Thoracic aorta (tissue), 2 donors: ENCODE data around the gene NANOS2. TPM values are rescaled to one million over a fixed set of nuclear protein-coding genes. Genes with fewer than 3 reads are reported as not detected.

Experiments used
- ATAC-seq: fragments of 150-250 bp; one replicate; pipeline ENCODE4 v1.8.0; 2017; ENCODE audit warnings: low read depth; ENCODE audit not compliant: insufficient number of reproducible peaks, low FRiP score
- DNase-seq: peaks from one replicate; pipeline ENCODE4 v3.0.0-alpha.2; 2020; ENCODE audit warnings: low spot score
- H3K27ac ChIP-seq, 2 donors: fragments of 200-600 bp; sonication (generic); 1 replicate in 1 of 2; 2 replicates in 1 of 2; pipeline ENCODE4 v1.5.1; 2016; ENCODE audit warnings: mild to moderate bottlenecking in 2 of 2, moderate library complexity in 2 of 2
- H3K27me3 ChIP-seq: fragments of 200-600 bp; sonication (generic); replicated peaks from 2 replicates; pipeline ENCODE4 v1.6.0; 2016; ENCODE audit warnings: mild to moderate bottlenecking; ENCODE audit not compliant: insufficient read depth
- H3K36me3 ChIP-seq: fragments of 200-600 bp; sonication (generic); one replicate; pipeline ENCODE4 v1.5.1; 2016
- H3K4me1 ChIP-seq, 2 donors: fragments of 200-600 bp; sonication (generic); 1 replicate in 1 of 2; 2 replicates in 1 of 2; pipeline versions ENCODE4 v1.5.1 to v1.6.0; 2016; ENCODE audit warnings: low read depth in 2 of 2, mild to moderate bottlenecking in 1 of 2; ENCODE audit not compliant: control insufficient read depth in 1 of 2
- H3K4me3 ChIP-seq: fragments of 200-600 bp; sonication (generic); 2 replicates; pipeline ENCODE4 v1.5.1; 2016; ENCODE audit warnings: mild to moderate bottlenecking
- H3K9me3 ChIP-seq: fragments of 200-600 bp; sonication (generic); 2 replicates; pipeline ENCODE4 v1.5.1; 2016
- total RNA-seq, 2 donors: library from RNA; depleted of rRNA; stranded (reverse); fragments of >200 nt; gene quantifications; one replicate each; pipeline versions ENCODE4 v1.1.0 to v1.2.3, GENCODE V29; 2016
- TF ChIP-seq, protein P1 (sequence below): fragments of 200-600 bp; sonication (generic); IDR thresholded peaks from one replicate; pipeline ENCODE4 v1.5.1; 2019; ENCODE audit warnings: antibody characterized with exemption

Gene NANOS2
- total RNA-seq, 2 donors from 2014 or later: not detected

DNA sequence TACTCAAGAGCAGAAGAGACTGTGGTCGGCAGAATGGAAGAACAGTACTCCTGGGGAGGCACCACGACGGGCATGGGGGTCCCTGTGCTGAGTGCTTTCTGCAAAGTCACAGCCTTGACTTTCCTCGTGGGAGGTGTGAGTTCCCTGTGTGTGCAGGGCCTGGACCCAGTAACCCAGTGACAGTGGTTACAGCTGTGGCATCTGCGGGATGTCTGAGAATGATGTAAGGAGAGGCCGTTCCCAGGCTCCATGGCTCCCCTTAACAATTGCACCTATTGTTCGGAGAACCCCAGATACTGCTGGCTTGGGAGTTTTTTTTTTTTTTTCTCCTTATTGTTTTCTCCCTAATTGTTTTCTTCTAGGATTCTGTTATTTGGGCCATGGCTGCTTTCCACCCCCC lies 5.1 kb upstream of the NANOS2 start:
- H3K9me3 ChIP-seq: no peaks in the 10 kb centered on the region
- no peak for ATAC-seq
- no peaks in the 10 kb centered on the region for H3K27me3 ChIP-seq

DNA sequence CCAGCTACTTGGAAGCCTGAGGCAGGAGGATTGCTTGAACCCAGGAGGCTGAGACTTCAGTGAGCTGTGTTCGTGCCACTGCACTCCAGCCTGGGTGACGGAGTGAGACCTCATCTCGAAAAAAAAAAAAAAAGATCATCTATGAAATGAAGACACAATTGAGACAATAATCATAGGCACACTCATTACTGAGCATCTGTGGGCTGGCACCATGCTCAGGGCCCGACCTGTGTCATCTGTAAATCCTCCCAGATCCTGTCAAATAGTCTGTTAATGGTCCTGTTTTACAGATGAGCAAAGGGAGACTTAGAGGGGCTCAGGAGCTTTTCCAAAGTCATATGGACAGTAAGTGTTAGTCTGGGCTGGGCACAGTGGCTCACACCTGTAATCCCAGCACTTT lies 4.1 kb upstream of the NANOS2 start:
- Histone ChIP-seq H3K4me3 (no peak overlapping the region), H3K9me3 (no peaks in the 10 kb centered on the region), H3K27ac (no peak overlapping the region), H3K27me3 (no peaks in the 10 kb centered on the region), H3K4me1 (no peaks in the 10 kb centered on the region), H3K36me3 (no peaks in the 10 kb centered on the region)
- TF ChIP-seq, protein P1, sequence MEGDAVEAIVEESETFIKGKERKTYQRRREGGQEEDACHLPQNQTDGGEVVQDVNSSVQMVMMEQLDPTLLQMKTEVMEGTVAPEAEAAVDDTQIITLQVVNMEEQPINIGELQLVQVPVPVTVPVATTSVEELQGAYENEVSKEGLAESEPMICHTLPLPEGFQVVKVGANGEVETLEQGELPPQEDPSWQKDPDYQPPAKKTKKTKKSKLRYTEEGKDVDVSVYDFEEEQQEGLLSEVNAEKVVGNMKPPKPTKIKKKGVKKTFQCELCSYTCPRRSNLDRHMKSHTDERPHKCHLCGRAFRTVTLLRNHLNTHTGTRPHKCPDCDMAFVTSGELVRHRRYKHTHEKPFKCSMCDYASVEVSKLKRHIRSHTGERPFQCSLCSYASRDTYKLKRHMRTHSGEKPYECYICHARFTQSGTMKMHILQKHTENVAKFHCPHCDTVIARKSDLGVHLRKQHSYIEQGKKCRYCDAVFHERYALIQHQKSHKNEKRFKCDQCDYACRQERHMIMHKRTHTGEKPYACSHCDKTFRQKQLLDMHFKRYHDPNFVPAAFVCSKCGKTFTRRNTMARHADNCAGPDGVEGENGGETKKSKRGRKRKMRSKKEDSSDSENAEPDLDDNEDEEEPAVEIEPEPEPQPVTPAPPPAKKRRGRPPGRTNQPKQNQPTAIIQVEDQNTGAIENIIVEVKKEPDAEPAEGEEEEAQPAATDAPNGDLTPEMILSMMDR: no peak
- no peak for ATAC-seq
- no peak for DNase-seq

More for the DNA sequence above, 5.1 kb upstream of the NANOS2 start:
- TF ChIP-seq, protein P1: no peak
- Histone ChIP-seq H3K4me3 (no peak overlapping the region), H3K4me1 (no peaks in the 10 kb centered on the region), H3K27ac (no peak overlapping the region), H3K36me3 (no peaks in the 10 kb centered on the region)
- no peak for DNase-seq

DNA sequence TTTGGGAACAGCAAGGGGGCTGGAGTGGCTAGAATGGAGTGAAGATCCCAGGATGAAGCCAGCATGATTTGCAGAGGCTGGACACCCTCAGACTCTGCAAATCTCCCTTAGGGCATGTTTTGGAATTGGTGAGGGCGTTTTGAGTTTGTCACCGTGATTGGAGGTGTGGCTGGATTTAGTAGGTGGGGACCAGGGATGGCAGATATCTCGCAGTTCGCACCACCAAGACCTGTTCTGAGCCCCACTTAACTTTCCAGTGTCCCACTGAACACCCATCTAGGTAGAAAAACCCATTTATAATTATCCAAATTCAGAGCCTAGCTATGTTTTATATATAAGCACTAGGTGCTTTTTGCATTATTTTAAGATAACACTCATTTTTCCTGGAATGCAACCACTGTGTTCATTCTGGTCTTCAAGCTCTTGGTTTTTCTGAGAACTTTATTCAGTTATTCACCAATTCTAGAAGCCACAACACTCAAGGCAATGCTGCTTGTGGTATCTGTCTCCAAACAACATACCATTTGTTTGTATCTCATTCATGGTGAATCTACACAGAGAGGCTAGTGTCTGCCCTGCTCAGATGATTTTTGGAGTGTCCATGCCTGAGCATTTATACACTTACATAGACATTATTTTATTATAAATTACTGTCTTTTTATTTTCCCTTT lies 3.0 kb upstream of the NANOS2 start:
- H3K36me3 ChIP-seq: no peaks in the 10 kb centered on the region
- ATAC-seq (no peak), DNase-seq (no peak)
- no peak overlapping the region for H3K4me3 ChIP-seq
- H3K27me3 ChIP-seq: no peaks in the 10 kb centered on the region
- H3K9me3 ChIP-seq: no peaks in the 10 kb centered on the region
- TF ChIP-seq, protein P1: no peak
- no peaks in the 10 kb centered on the region for H3K4me1 ChIP-seq
- H3K27ac ChIP-seq: no peak overlapping the region

DNA sequence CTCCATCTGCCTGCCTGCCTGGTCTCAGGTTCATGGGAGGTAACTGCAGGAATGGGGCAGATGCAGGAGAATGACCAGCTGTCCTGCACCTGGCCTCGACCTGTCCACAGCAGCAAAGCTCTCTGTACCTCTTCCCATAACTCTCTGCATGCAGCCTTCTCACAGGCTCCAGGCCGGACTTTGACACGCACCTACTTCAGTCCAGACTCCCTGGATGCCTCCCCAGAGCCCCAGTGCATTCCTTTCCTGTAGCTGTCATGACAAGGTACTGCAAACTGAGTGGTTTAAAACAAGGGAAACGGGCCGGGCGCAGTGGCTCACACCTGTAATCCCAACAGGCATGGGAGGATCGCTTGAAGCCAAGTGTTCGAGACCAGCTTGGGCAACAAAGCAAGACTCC lies 3.3 kb downstream of the NANOS2 start:
- no peaks in the 10 kb centered on the region for H3K9me3 ChIP-seq
- H3K36me3 ChIP-seq: no peaks in the 10 kb centered on the region
- no peak overlapping the region for H3K27ac ChIP-seq
- no peak for DNase-seq
- TF ChIP-seq, protein P1: no peak
- H3K4me1 ChIP-seq: no peaks in the 10 kb centered on the region
- no peak for ATAC-seq
- no peak overlapping the region for H3K4me3 ChIP-seq
- H3K27me3 ChIP-seq: no peaks in the 10 kb centered on the region

DNA sequence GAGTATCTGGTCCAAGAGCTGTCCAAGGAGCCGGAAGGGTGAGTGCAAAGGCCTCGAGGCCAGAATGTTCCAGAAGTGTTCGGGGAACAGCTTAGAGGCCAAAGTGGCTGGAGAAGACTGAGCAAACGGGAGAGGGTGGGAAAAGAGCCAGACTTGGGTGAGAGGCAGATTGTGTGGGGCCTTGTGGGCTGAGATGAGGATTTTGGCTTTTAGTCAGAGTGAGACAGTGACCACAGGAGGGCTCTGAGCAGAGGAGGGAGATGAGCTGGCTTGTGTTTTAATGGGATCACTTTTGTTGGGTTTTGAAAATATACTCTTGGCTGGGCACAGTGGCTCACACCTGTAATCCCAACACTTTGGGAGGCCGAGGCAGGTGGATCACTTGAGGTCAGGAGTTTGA lies 5.6 kb downstream of the NANOS2 start:
- no peaks in the 10 kb centered on the region for H3K4me1 ChIP-seq
- H3K27ac ChIP-seq: no peak overlapping the region
- no peaks in the 10 kb centered on the region for H3K9me3 ChIP-seq
- H3K4me3 ChIP-seq: no peak overlapping the region
- ATAC-seq (no peak), DNase-seq (no peak)
- no peaks in the 10 kb centered on the region for H3K27me3 ChIP-seq
- TF ChIP-seq, protein P1: no peak
- no peaks in the 10 kb centered on the region for H3K36me3 ChIP-seq
